Activated CD8-positive, alpha-beta memory T cell treated with anti-CD3 and anti-CD28 coated beads, Interleukin-2, amount 50 U/mL, for 48 hours (primary cell): Measurements from ENCODE around the gene TRIM72.
"Not testable (repeated sequence)": the region's sequence is repeated elsewhere in the genome, so short reads cannot be mapped to it uniquely, and the experiment has no call there.

Experiments used
- DNase-seq: peaks from one replicate; pipeline ENCODE4 v3.0.0-alpha.2; 2020

Gene TRIM72

DNA sequence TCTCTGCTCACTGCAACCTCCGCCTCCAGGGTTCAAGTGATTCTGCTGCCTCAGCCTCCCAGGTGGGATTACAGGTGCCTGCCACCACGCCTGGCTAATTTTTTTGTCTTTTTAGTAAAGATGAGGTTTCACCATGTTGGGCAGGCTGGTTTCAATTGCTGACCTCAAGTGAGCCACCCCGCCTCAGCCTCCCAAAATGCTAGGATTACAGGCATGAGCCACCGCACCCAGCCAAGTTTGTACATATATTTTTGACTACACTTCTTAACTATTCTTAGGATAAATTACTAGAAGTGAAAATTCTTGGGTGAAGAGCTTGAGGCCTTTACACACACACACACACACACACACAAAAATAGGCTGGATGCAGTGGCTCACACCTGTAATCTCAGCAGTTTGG, 44.4 kb downstream of the TRIM72 start:
- no peak for DNase-seq

DNA sequence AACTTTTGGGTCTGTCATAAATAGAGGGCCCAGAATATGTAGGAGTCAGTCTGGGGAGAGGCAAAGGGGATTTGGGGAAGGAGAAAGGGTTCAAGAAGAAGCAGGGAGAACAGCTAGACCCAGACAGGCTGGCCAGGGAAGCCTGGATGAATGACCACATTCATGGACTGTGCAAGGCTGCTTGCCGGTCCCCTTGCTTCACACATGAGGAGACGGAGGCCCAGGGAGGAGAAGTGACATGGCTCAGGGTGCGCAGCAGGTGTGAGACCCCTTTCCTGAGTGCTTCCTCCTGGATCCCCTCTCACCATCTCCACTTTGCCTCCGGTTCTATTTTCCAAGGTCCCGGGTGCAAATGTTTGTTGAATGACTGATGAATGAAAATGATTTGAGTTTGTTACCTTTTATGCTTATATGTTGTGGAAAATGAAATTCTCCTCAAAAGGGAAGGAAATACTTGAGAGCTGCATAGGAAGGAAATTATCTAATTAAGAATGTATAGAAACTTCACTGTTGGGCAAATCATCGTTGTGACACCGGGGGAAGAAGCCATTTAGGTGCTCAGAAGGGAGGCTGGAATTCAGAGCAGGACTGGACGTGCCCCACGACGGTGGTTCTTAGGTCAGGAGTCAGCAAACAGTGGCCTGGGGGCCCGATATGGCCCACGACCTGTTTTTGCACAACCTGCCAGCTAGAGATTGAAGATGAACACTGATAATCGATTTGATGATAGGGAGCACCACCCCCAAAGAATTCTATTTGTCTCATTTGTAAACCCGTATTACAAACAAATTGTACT, 46.4 kb downstream of the TRIM72 start:
- no peak for DNase-seq

DNA sequence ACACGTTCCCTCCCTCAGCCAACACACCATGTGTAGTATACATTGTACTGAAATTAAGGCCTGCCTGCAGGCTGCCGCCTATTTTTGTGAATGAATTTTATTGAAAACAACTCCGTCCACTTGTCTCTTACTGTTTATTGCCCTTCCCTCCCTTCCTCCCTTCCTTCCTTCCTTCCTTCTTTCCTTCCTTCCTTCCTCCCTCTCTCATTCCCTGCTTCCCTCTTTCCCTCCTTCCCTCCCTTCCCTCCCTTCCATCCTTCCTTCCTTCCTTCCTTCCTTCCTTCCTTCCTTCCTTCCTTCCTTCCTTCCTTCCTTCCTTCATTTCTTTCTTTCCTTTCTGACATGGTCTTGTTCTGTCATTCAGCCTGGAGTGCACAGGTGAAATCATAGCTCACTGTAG, 48.2 kb downstream of the TRIM72 start:
- no peak for DNase-seq

DNA sequence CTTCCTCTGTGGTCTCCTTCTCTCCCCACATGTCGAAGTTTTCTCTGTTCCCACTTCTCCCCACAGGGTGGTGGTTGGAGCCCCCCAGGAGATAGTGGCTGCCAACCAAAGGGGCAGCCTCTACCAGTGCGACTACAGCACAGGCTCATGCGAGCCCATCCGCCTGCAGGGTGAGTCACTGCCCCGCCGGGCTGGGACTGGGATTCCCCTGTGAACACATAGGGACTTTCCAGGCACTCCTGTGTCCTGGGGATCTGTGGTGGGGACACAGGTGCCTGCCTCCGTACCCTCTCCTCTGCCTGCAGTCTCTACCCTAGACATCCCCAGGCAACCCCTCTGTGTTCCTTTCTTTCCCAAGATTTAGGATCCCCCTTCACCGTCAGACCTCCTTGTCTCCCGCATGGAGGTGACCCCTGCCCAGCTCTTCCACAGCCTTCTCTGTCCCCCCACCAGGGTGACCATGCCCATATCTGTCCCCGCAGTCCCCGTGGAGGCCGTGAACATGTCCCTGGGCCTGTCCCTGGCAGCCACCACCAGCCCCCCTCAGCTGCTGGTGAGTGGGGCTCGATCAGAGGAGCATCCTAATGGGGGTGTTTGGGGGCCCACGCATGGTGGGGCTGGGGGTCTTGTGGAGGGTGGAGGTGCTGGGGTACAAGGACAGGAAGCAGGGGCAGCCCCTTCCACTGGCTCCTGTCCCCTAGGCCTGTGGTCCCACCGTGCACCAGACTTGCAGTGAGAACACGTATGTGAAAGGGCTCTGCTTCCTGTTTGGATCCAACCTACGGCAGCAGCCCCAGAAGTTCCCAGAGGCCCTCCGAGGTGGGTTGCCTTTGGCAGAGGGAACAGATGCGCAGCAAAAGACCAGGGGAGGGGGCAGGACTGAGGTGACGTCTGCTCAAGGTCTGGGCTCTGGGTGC, 51.7 kb downstream of the TRIM72 start:
- DNase-seq = peak; percentile 87

DNA sequence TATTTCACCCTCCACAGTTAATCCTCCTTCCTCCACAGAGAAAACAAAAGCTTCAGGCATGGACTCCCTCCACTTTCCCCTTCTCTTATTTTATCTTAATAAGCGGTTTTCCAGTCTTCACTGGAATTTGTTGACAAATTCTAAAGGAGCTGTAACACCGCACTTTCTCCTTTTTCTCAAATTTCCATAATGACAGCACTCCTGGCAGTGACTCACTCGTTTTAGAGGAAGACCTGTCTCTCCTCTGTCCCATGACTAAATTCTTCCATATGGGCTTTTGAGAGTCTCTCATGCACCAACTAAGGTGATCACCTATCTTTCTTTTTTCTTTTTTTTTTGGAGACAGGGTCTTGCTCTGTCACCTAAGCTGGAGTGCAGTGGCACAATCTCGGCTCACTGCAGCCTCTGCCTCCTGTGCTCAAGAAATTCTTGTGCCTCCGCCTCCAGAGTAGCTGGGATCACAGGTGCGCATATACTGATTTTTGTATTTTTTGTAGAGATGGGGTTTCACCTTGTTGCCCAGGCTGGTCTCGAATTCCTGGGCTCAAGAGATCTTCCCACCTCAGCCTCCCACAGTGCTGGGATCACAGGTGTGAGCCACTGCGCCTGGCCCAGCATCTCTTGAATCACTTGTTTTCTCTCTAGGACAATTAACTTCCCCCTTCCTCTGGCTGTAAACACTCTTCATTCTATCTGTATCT, 53.6 kb downstream of the TRIM72 start:
- no peak for DNase-seq

DNA sequence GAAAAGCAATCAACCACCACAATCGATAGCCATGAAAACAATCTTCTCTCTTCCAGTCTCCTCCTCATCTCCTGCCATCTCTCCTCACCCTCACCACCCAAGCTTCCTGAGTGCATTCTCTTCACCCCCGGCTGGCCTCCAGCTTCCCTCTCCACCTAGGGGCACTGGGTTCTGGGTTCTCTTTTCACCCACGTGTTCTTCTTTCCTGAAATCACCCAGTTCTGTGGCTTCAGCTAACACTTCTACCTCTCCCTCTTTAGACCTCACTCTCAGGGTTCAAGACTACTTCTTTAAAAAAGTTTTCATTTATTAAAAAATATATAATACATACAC, 54.1 kb downstream of the TRIM72 start:
- DNase-seq = no peak

DNA sequence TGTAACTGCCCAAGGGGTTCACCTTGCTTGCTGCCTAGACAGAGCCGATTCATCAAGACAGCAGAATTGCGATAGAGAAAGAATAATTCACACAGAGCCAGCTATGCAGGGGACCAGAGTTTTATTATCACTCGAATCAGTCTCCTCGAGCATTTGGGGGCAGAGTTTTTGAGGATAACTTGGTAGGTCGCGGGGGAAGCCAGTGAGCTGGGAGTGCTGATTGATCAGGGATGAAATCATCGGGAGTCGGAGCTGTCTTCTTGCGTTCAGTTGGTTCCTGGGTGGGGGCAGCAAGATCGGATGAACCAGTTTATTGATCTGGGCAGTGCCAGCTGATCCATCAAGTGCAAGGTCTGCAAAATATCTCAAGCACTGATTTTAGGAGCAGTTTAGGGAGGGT, 55.0 kb downstream of the TRIM72 start:
- no peak for DNase-seq

DNA sequence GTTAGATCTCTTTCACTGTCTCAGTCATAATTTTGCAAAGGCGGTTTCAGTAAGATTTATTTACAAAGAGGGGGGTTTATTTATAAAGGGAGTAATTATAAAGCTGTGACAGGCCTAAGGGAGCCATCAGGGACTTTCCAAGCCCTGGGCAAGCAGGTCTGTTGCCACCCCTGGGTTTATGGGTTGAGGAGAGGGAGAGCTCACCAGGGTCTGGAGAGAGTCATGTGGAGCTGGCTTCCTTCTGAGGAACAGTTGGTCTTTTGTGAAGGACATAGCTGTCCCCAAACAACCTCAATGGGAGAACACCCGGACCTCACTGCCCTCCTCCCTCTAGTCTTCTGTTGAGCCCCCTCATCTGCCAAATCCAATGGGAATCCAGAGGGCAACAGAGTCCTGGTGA, 55.6 kb downstream of the TRIM72 start:
- DNase-seq = no peak

DNA sequence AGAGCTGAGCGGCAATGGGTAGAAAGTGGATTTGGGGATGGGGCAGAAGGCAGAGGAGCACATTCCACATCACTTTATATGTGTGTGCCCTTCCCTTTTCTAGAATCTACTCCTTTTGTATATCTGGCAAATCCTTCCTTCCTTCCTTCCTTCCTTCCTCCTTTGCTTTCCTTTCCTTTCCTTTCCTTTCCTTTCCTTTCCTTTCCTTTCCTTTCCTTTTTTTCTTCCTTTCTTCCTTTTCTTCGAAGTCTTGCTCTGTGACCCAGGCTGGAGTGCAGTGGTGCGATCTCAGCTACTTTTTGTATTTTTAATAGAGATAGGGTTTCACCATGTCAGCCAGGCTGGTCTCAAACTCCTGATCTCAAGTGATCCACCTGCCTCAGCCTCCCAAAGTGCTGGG, 56.1 kb downstream of the TRIM72 start:
- DNase-seq = not testable (repeated sequence)

DNA sequence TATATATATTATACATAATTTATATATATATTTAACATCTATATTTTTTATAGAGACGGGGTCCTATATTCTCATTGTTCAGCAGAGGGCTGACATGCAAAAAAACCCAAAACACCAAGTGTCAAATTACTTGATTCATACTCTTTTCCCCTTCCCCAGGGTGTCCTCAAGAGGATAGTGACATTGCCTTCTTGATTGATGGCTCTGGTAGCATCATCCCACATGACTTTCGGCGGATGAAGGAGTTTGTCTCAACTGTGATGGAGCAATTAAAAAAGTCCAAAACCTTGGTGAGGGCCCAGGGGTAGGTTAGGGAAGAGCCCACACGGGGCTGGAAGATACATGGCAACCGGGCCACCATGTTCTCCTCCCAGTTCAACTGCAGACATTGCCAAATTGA, 56.9 kb downstream of the TRIM72 start:
- no peak for DNase-seq

DNA sequence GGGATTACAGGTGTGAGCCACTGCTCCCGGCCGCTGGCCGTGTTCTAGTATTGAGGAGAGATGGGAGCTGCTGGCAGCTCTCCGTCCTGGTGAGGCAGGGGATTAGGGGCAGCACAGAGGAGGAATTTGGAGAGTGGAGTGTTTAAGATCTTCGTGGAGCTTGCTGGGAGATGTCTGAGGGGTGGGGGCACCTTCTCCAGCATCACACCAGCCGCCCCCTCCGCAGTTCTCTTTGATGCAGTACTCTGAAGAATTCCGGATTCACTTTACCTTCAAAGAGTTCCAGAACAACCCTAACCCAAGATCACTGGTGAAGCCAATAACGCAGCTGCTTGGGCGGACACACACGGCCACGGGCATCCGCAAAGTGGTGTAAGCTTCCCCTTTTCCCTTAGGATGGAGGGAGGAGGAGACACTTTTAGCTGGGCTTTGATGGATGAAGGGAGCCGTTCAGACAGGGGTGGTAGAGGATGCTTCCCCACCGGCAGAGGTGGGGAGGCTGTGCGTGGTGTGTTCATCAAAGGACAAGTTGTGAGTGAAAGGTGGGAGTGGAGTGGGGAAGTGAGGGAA, 57.8 kb downstream of the TRIM72 start:
- DNase-seq = no peak

DNA sequence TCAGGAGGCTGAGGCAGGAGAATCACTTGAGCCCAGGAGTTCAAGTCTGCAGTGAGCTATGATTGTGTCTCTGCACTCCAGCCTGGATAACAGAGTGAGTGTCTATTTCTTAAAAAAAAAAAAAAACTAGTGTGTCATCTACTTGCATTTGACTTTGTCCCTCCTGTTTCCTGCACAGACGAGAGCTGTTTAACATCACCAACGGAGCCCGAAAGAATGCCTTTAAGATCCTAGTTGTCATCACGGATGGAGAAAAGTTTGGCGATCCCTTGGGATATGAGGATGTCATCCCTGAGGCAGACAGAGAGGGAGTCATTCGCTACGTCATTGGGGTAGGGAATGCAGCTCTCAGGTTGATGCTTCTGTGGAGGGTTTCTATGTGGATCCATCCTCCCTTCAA, 59.3 kb downstream of the TRIM72 start:
- no peak for DNase-seq

DNA sequence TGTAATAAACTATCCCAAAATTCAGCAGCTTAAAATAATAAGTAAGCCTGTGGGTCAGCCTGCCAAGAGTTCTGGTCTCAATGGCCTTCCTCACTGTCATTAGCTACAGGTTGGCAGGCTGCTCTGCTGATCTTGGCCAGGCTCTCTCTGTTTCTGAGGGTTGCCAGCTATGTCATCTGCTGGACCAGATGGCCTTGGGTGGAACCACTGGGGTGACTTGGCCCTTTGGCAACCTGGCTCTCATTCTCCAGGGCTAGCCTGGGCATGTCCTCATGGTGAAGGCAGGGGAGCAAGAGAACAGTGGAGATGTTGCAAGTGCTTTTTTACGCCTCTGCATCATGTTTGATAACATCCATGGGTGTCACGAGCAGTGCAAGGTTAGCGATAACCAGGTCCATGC, 59.8 kb downstream of the TRIM72 start:
- no peak for DNase-seq

DNA sequence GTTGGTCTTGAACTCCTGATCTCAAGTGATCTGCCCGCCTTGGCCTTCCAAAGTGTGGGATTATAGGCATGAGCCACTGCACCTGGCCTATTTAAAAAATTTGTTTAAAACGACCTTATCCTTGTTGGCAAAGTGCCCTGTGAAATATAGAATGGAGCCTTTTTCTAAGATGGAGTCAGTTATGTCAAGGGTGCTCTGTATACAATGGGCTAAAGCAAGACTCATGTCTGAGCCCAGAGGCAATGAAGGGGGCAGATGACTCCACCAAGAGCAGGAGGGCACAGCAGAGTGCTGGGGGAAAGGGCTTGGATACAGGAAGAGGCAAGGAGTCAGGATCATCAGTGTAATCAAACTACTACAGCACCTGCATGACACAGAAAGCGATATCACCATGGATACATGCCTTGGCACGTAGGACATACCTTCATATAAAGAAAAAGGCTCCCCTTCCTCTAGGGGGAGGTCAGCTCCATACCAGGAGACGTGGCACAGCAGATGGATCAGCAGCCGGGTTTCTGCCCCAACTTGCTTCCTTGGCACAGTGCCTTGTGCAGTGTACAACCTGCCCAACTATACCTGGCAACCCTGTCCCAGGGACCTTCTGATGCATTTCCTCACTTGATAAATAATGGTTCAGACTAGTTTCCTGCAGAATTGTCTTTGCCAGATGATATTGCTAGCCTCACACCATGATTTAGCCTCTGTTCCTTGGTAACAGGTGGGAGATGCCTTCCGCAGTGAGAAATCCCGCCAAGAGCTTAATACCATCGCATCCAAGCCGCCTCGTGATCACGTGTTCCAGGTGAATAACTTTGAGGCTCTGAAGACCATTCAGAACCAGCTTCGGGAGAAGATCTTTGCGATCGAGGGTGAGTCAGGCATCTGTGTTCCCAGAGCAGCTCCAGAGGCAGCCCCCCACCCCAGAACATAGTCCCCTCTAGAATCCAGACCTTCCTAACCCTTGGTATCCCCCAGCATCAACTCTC, 61.2 kb downstream of the TRIM72 start:
- DNase-seq = no peak

DNA sequence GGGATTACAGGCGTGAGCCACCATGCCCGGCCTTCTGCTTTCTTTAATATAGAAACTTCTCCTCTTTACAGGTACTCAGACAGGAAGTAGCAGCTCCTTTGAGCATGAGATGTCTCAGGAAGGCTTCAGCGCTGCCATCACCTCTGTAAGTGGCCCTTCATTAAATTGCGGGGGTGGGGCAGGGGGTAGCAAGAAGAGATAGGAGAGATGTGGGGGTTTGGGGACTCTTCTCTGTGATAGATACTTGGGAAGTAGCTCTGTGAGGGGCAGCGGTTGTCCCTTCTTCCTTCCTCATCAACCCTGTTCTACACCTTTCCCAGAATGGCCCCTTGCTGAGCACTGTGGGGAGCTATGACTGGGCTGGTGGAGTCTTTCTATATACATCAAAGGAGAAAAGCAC, 62.7 kb downstream of the TRIM72 start:
- DNase-seq = no peak

DNA sequence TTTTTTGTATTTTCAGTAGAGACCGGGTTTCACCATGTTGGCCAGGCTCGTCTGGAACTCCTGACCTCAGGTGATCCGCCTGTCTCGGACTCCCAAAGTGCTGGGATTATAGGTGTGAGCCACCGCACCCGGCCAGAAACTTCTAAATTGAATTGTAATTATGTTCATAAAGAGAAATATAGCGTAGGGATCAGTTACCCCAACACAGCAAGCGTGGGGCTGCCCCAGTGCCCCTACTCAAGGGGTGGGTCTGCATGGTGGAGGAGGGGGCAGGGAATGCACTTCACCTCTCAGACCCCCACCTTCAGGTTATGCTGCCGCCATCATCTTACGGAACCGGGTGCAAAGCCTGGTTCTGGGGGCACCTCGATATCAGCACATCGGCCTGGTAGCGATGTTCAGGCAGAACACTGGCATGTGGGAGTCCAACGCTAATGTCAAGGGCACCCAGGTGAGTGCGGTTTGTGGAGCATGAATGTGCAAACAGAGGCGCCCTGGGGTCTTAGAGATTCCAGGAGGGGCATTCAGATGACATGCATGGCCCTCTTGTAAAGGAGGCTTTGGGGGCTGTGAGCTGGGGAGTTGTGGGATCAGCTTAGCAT, 63.8 kb downstream of the TRIM72 start:
- DNase-seq = no peak

DNA sequence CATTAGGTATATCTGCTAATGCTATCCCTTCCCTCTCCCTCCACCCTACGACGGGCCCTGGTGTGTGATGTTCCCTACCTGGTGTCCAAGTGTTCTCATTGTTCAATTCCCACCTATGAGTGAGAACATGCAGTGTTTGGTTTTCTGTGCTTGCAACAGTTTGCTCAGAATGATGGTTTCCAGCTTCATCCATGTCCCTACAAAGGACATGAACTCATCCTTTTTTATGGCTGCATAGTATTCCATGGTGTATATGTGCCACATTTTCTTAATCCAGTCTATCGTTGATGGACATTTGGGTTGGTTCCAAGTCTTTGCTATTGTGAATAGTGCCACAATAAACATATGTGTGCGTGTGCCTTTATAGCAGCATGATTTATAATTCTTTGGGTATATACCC, 64.9 kb downstream of the TRIM72 start:
- not testable (repeated sequence) for DNase-seq
